Fibroblast of the aortic adventitia (primary cell): Measurements from ENCODE around the gene ACSF3. TPM values are rescaled to one million over a fixed set of nuclear protein-coding genes. Genes with fewer than 3 reads are reported as not detected.

Experiments
- DNase-seq: peaks from one replicate; pipeline ENCODE4 v3.0.0-alpha.2; 2010; ENCODE audit warnings: low read depth
- H3K4me3 ChIP-seq: 2 replicates; pipeline ENCODE4 v1.5.1; 2011; ENCODE audit warnings: low read depth, mild to moderate bottlenecking, control low read depth, low read length, moderate library complexity
- CTCF ChIP-seq: IDR thresholded peaks from 2 replicates; pipeline ENCODE4 v1.5.1; 2011; ENCODE audit warnings: mild to moderate bottlenecking, low read length, control low read depth, inconsistent platforms; ENCODE audit not compliant: insufficient read depth
- total RNA-seq: library from RNA; depleted of rRNA; stranded (reverse); fragments of >200 nt; gene quantifications from 2 replicates; pipeline ENCODE4 v1.2.3, GENCODE V29; 2012; ENCODE audit warnings: low replicate concordance

Gene ACSF3
- total RNA-seq, 1 donor: 17.6 TPM

- TF ChIP-seq CTCF: no peak
- peak; percentile 69 for DNase-seq
- H3K4me3 ChIP-seq: peak within 1 kb of the TSS; percentile 33
Measured at GRCh38 chr16:89171216-89172170, 77.8 kb downstream of the ACSF3 start, which contains the start of gene CDH15. Gene CDH15 (plus strand): TSS chr16:89171748. CDS start chr16:89171832, 84 bp downstream.

- H3K4me3 ChIP-seq: no peak overlapping the region
- TF ChIP-seq CTCF: no peak
- DNase-seq: no peak
Measured at GRCh38 chr16:89172171-89172527, 78.5 kb downstream of the ACSF3 start.

- no peak overlapping the region for H3K4me3 ChIP-seq
- TF ChIP-seq CTCF: no peak
- DNase-seq: no peak
Measured at GRCh38 chr16:89172528-89173173, 79.0 kb downstream of the ACSF3 start.

- H3K4me3 ChIP-seq: no peak overlapping the region
- no peak for DNase-seq
- TF ChIP-seq CTCF: no peak
Measured at GRCh38 chr16:89173174-89173921, 79.7 kb downstream of the ACSF3 start.

- DNase-seq: no peak
- TF ChIP-seq CTCF: no peak
- no peak overlapping the region for H3K4me3 ChIP-seq
Measured at GRCh38 chr16:89174055-89174827, 80.6 kb downstream of the ACSF3 start.

- DNase-seq: peak; percentile 43
- TF ChIP-seq CTCF: no peak
- H3K4me3 ChIP-seq: no peak overlapping the region
Measured at GRCh38 chr16:89174877-89175276, 81.2 kb downstream of the ACSF3 start.
